GM18907 (cell line): ENCODE data around the gene EGLN3.
"Not testable (repeated sequence)": the region's sequence is repeated elsewhere in the genome, so short reads cannot be mapped to it uniquely, and the experiment has no call there.

Source experiments
- ATAC-seq: cut with Tn5 transposase; IDR thresholded peaks from one replicate; pipeline ENCODE4 v1.9.1; 2021; ENCODE audit warnings: mild to moderate bottlenecking, moderate library complexity; ENCODE audit not compliant: unreplicated experiment

Gene EGLN3

DNA sequence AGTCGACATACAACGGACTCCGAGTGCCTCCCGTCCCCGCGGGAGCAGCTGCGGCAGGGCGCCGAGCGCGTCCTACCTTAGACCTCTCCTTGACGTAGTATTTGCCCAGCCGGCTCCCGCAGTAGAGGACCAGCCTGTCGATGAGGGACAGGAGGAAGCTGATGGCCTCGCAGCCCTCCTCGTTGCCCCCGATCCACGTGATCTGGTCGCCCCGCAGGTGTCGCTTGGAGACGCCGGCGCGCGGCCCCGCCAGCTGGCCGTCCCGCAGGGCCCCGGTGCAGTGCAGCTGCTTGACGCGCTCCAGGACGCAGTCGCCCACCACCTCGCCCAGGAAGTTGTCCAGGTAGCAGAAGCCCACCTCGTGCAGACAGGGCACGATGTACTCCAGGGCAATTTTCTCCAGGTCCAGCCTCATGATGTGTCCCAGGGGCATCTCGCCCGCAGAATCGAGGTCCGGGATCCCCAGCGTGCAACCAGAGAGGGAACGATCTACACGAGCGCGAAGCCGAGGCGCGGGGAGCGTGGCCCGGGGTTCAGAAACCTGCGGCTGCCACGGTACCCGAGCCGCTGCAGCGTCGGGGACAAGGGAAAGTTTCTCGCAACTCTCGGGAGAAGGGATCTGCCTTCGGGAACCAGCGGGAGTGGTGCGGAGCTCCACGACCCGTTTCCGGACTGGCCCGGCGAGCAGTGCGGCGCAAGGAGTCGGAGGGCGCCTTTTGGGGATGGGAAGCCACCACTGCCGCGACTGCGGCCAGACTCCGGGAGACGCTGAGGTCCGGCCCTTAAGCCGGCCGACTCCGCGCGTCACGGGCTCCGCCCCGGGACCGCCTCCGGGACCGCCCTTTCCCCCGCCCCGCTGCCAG is at the start of gene EGLN3:
EGLN3 (minus strand) TSS at position 755 of the 863 bp plus-strand sequence; CDS start at position 433, 322 bp downstream.
- peak; percentile 83 for ATAC-seq

DNA sequence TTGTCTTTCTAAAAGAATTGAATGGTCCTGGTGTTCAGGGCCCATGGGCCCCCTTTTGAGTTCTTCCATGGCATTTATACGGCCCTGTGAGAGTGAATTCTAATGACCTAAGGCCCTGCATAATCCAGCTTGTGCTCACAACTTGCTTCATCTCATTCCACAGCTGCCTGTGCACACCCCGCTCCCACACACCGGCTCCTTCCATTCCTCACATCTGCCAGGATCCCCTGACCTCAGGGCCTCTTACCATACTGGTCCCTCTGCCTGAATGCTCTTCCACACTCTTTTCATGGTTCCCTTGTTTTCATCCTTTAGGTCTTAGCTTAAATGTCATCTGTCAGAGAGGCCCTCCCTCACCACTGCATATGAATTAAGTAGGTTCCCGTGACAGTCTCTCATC is 49.5 kb upstream of the EGLN3 start:
- ATAC-seq: no peak

DNA sequence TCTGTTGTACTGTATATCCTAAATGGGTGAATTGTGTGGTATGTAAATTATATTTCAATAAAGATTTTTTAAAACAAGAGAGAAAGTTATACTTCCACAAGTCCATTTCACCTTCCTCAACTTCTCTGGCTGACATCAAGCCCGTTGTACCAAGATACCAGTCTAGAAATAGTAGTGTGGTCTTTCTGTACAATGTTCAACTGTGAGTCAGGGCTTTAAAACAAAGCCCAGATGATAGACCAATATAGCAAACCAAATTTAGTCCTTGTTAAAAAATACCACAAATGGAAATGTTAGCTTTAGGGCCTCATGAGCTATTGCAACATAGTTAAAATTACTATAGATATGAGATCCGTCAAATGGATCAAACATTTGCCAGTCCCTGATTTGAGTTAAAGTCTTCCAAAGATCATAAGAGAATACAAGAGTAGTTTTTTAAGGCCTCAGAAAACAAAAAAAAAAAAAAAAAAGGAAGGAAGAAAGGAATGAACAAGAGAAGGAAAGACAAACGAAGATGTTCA is 49.0 kb upstream of the EGLN3 start:
- no peak for ATAC-seq

DNA sequence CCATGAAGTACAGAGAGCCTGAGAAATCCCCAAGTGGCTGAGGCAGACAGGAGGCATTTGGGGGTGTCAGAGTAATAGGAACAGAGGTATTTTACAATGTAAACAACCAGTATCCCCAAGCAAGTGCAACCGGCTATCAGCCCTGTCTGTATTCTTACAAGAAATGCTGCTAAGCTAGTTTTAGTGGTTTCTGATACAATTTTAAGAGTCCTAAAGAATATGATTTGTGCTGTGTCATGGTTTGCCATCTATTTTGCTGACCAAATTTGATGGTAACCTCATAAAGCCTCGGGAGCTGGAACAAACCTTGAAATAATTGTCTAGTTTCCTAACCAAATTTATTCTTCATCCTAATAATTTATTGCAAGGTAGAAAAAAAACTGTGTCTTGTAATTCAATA is 46.7 kb upstream of the EGLN3 start:
- no peak for ATAC-seq

DNA sequence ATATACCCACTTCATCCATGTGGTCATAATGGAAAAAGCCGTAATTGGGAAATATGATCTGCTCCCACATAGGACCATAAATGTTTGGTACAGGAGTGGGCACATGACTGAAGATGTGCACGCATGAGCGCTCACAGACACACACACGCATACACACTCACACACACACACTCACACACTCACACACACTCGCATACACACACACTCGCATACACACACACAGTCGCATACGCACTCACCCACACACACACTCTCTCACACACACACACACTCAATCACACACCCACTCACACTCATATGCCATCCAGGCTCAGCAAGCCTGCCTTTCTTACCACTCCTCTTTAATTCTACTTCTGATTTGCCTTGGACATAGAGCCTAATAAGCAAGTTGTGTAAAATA is 45.6 kb upstream of the EGLN3 start:
- no peak for ATAC-seq

DNA sequence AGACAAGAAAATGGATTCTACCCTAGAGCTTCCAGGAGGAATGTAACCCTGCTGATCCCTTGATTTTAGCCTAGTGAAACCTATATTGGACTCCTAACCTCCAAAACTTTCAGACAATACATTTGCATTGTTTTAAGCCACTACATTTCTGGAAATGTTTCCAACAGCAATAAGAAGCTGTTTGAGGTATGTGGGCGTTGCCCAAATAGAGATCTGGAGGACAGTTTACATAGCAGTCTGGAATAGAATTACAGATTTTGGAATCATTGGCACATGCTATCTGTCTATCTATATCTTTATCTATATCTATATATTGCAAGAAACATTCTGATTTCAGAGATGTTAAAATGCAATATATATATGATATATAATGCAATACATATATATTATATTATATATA is 42.4 kb upstream of the EGLN3 start:
- no peak for ATAC-seq

DNA sequence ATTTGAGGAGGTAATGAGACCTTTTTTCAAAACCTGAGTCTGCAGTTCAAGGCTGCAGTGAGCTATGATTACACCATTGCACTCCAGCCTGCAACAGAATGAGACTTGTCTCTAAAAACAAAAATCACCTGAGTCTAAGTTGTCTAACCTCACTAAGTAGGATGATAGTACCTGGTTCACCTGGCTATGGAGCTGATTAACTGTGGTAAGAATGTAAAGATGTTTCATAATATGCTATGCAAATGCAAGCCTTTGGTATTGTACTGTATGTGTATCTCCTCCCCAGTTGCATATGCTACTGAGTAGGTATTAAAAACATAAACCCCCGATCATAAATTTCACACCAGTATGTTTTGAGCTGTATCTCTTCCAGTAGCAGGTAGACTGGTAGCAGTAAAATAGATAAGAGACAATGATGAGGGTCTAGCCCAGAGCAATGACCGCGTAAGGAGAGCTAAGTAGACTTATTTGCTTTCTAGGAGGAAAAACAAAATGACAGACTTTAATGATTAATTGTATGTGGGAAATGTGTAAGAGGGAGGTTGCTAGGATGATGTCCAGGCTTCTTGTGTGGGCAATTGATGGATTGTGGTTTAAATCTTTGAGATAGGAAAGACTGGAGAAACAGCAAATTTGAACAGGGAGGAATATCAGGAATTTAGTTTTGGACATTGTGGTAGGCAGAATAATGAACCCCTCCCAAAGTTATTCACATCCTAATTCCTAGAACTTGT is 41.6 kb upstream of the EGLN3 start:
- no peak for ATAC-seq

DNA sequence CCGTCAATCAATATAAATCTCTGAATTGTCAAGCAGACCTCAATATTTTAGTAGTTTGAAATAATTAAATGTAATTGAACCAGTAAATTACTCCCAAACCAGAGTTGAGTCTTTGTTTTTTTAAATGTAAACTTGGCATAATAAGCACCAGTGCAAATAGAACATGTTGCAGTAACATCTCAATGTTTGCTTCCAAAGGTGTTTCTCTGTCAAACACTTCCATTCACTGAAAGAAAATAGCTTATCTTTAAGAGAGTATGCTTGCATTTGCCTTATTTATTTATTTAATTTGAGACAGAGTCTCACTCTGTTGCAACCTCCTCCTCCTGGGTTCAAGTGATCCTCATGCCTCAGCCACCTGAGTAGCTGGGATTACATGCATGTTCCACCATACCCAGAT is 39.9 kb upstream of the EGLN3 start:
- ATAC-seq: no peak

DNA sequence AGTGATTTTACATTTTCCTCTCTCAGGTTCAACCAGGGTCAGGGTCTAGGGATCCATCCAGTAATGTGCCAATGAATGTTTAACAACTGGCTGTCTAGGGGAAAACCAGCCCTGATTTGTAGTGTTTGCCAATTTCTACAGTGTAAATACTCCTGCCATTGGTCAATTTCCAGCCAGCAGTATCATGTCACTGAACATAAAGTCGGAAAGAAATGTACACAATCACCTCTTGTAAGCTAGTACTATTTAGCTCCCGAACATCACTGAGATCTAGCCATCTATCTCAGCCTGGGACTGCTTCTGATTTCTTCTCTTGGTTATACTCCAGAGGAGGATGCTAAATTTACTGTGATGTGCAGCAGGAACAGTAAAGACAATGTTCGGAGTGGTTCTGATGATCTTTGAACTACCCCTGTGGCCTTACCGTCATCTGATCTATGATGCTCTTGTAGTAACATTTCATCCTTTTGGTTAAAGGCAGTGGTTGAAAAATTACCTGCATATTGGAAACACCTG is 36.7 kb upstream of the EGLN3 start:
- ATAC-seq: no peak

DNA sequence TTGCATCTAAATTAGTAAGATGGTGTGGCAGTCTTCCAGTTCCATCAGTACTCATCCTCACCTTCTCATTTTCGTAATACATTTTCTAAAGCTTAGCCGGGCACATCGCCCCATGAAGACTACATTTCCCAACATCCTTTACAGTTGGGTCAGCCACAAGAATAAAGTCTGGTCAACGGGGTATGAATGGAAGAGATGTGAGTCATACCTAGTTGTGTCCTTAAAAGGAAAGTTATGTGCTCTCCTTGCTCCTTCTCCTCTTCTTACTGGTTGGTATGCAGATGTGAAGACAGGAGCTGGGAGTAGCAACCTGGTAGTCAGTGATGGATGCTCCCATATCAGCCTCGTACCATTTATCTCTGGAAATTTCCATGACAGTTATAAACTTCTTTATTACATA is 35.9 kb upstream of the EGLN3 start:
- no peak for ATAC-seq

DNA sequence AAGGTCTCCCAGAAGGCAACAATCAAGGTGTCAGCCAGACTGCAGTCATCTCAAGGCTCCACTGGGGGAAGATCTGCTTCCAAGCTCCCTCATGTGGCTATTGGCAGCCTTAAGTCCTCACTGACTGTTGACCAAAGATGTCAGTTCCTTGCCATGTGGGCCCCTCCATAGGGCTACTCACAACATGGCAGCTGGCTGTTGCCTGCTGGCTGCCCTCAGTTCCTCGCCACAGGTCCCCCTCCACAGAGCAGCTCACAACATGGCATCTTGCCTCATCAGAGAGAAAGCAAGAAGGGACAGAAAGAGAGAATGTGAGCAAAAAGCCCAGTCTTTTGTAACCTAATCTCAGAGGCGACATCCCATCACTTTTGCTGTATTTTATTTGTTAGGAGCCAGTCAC is 34.4 kb upstream of the EGLN3 start:
- no peak for ATAC-seq

DNA sequence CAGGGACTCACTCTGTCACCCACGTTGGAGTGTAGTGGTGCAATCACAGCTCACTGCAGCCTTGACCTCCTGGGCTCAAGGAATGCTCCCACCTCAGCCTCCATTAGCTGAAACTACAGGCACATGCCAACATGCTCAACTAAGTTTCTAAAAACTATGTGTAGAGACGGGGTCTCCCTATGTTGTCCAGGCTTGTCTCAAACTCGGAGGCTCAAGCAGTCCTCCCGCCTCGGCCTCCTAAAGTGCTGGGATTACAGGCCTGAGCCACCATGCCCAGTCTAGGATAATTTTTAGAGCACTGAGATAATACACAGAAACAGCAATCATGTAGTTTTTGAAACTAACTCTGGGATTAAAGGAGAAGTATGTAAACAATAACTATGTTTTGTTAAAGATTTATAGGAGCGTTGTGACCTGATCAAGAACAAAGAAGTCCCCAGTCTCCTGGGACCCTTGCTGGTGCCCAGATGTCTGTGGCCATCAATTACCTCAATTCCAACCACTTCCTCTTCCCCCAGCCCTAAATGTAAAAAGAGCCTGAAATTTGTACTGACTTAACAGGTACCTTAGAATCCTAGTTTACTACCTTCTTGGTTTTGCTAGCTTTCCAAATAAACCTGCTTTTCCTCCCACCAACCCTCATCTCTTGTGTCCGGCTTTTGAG is 28.9 kb upstream of the EGLN3 start:
- ATAC-seq: peak; percentile 92

DNA sequence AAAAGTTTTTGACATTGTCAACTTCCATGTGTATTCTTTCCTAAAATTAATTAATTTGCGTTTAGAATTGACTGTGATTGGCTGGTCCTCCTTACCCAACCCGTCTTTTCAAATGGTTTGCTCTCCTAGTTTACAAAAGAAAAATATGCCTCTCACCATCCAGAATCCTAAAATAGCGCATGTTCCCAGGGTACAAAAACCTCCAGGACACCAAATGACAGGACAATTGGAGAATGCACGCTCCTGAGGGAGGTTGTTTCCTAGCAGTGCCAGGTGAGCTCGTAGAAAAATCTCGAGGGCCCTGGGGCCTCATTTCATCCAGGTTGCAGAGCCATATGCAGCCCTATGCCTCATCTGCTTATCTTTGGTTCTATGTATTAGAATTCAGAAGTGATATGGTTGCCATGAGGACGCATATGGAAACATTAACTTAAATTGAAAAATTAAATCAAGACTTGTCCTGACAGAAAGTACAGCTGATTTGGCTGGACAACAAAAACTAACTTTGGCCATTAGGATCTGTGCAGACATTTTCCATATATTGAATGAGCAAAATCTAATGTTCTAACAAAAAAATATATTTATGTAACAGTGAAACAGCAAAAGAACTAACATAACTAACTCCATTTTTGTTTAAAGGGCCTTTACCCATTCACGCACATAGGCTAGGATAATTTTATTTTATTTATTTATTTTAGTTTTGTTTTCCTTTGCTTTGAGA is 28.2 kb upstream of the EGLN3 start:
- ATAC-seq: no peak

DNA sequence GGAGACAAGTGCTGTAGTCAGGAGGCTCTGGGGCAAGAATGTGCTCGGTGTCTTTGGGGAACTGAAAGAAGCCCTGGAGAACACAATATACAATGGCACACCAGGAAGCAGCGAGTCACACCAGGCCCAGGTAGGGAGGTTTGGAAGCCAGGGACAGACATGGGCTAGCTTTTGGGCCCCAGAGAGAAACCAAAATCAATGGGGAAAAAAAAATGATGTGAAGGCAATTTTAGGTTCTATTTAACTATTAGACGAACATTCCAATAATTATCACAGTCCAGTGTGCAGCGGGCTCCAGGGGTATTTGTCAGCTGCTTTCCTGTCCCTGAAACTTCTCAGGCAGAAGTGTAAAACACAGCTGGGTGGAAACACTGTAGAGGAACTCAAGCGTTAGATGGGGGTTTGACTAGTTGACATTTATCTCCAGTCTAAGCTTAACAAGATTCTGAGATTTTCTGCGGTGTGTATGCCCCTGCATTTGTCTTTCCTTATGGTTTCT is 21.8 kb upstream of the EGLN3 start:
- peak; percentile 95 for ATAC-seq

DNA sequence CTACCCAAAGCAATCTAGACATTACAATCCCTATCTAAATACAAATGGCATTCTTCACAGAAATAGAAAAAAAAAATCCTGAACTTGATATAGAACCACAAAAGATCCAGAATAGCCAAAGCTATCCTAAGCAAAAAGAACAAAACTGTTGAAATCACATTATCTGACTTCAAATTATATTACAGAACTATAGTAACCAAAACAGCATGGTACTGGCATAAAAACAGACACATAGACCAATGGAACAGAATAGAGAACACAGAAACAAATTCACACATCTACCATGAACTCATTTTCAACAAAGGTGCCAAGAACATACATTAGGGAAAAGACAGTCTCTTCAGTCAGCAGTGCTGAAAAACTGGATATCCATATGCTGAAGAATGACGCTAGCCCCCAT is 19.0 kb upstream of the EGLN3 start:
- ATAC-seq: not testable (repeated sequence)

DNA sequence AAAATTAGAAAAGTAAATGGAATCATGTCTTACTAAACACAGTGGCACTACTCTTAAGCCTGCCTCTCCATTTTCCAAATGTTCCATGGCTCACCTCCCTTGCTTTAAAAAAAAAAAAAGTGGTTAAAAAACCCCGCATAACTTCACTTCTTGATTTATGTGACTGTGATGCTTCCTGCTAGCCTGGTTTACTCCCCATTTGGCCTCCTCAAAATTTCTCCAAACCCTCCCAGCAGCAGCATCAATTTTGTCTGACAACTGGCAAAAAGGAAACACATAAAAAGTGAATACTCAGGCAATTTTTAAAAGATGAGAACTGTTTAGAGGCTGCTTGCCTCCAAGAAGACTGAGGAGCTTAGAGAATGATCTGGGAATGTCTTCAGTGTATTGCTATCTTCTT is 17.8 kb upstream of the EGLN3 start:
- no peak for ATAC-seq

DNA sequence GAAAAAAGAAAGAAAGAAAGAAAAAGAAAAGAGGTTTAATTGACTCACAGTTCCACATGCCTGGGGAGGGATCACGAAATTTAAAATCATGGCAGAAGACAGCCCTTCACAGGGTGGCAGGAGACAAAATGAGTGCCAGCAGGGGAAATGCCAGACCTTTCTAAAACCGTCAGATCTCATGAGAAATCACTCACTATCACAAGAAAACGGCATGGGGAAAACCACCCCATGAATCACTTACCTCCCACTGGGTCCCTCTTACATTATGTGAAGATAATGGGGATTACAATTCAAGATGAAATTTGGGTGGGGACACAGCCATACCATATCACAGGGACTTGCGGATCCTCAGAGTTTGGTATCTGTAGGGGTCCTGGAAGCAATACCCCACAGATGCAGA is 16.3 kb upstream of the EGLN3 start:
- no peak for ATAC-seq

DNA sequence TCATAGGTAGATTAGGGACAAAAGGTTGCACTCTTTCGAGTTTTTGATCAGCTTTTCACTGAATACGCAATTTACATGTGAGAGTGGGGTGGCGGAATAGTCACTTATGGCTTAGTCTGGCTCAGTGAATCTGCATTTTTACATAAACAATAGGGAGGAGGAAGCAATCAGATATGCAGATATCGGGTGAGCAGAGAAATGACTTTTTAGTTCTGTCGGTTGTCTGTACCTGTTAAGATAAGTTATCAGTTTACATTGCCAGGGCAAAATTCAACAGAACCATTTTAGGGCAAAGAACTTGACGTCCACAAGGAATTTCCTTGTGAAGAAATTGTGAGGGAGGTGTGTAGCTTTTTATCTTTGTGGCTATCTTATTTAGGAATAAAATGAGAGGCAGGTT is 15.4 kb upstream of the EGLN3 start:
- no peak for ATAC-seq

DNA sequence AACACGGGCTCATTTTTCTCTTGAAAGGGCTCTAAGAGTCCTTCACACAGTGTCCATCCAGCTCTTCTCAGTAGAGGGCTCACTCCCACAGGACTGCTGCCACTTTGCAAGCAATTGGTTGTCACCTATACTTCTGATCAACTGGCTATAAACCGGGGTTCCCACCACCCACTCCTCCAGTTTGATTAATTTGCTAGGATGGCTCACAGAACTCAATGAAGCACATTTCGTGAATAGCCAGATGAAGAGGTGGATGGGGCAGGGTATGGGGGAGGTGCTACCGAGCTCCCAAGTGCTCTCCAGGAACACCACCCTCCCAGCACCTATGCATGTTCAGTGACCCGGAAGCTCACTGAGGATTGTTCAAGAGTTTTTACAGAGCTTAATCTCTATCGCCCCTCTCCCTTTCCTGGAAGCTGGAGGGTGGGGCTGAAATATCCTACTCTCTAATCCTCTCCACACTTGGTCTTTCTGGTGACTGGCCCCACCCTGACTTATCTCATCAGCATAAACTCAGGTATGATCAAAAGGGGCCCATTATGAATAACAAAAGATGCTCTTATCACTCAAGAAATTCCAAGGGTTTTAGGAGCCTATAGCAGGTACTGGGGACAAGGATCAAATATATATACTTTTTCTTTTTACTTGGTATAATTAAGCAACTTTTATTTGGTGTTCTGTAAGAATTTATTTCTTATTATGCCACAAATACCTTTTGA is 13.9 kb upstream of the EGLN3 start:
- no peak for ATAC-seq

DNA sequence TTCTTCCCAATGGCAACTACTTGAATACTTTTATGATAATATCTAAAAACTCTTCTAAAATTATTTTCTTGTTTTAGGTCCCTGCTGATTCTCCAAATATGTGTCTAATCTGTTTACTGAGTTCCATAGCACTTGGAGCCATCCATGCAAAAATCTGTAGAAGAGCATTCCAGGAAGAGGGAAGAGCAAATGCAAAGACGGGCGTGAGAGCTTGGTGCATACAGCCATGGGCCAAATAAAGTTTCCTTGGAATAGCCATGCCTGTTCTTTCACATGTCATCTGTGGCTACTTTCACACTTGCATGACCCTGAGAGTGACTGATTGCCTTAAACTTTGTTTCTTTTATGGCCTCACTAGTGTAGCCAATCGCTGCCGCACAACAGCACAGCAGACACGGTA is 13.0 kb upstream of the EGLN3 start:
- ATAC-seq: no peak
